ENCODE results near the gene AMHR2.
"Not testable (repeated sequence)": the region's sequence is repeated elsewhere in the genome, so short reads cannot be mapped to it uniquely, and the experiment has no call there.

The AMHR2 gene

GRCh38 chr12:53423597-53423996 lies at the start of gene AMHR2:
AMHR2 (plus strand) TSS chr12:53423855; CDS start chr12:53423935, 80 bp downstream.
- DNase-seq = no peak

- DNase-seq = not testable (repeated sequence)
These were observed 49.4 kb upstream of the AMHR2 start for GRCh38 chr12:53374277-53374676.

GRCh38 chr12:53376747-53377146 lies 46.9 kb upstream of the AMHR2 start:
- DNase-seq = no peak

GRCh38 chr12:53378222-53378621 lies 45.4 kb upstream of the AMHR2 start:
- DNase-seq = no peak

GRCh38 chr12:53378724-53379388 lies 44.8 kb upstream of the AMHR2 start:
- DNase-seq = no peak

- DNase-seq = peak; percentile 100
These were observed 44.1 kb upstream of the AMHR2 start for GRCh38 chr12:53379389-53380103.

GRCh38 chr12:53380104-53380793 lies 43.4 kb upstream of the AMHR2 start, which contains the start of gene SP1:
SP1 (plus strand) TSS chr12:53380176; CDS start chr12:53380292, 116 bp downstream.
- no peak for DNase-seq

- no peak for DNase-seq
These were observed 42.6 kb upstream of the AMHR2 start for GRCh38 chr12:53380794-53381730.

- DNase-seq = no peak
These were observed 41.7 kb upstream of the AMHR2 start for GRCh38 chr12:53381731-53382630.

GRCh38 chr12:53383258-53383657 lies 40.4 kb upstream of the AMHR2 start:
- no peak for DNase-seq

GRCh38 chr12:53386381-53386780 lies 37.3 kb upstream of the AMHR2 start:
- not testable (repeated sequence) for DNase-seq

- DNase-seq = no peak
These were observed 34.7 kb upstream of the AMHR2 start for GRCh38 chr12:53388932-53389331.

- no peak for DNase-seq
These were observed 34.0 kb upstream of the AMHR2 start for GRCh38 chr12:53389702-53390101.

- DNase-seq = no peak
These were observed 31.9 kb upstream of the AMHR2 start for GRCh38 chr12:53391724-53392123.

GRCh38 chr12:53399896-53400295 lies 23.8 kb upstream of the AMHR2 start:
- no peak for DNase-seq

- DNase-seq = not testable (repeated sequence)
These were observed 21.3 kb upstream of the AMHR2 start for GRCh38 chr12:53402351-53402750.

- DNase-seq = no peak
These were observed 20.8 kb upstream of the AMHR2 start for GRCh38 chr12:53402871-53403270.

GRCh38 chr12:53410951-53411350 lies 12.7 kb upstream of the AMHR2 start:
- DNase-seq = no peak

- DNase-seq = no peak
These were observed 10.0 kb upstream of the AMHR2 start for GRCh38 chr12:53413485-53414204.

- DNase-seq = no peak
These were observed 8.8 kb upstream of the AMHR2 start for GRCh38 chr12:53414756-53415417.

Data from cerebellar nuclear complex (tissue), 1 donor.